8988T (cell line): ENCODE results near the gene FARS2.
"Not testable (repeated sequence)": the region's sequence is repeated elsewhere in the genome, so short reads cannot be mapped to it uniquely, and the experiment has no call there.

Experiments
- DNase-seq: peaks from one replicate; pipeline ENCODE4 v3.0.0; 2011

FARS2 gene

DNA sequence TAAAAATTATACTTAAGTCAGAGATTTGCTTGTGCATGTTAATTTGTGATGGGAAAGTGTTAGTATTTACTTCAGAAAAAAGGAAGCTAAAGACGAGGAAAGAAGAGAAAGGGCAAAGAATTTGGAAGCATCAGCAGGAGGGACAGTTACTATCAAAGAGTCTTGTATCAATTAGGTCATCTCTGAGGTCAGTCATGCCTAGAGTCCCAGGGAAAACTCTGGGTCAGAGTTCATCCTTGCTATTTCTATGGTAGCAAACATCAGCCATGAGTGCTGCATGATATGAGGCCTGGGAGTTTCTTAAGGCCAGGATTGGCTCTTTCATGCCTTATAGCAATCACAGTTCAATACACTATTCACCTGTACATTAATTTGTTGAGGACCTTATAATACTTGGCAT, 292.9 kb downstream of the FARS2 start:
- no peak for DNase-seq

DNA sequence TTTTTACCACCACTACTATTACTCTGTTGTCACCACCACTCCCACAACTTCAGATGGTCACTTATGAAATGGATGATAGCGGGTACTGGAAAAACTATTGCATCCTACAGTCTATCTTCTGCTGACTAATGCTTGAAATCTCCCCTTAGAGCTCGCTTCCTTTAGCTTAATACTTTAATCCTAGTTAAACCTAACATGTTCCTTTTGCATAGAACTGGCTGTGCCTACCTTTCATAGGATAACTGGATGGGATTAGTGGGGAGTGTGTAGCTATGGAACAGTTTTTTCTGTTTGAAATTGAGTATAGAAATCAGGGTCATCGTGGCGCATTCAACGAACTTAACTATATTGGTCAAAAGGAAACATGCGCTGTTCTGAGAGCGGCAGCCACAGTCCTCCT, 294.7 kb downstream of the FARS2 start:
- no peak for DNase-seq

DNA sequence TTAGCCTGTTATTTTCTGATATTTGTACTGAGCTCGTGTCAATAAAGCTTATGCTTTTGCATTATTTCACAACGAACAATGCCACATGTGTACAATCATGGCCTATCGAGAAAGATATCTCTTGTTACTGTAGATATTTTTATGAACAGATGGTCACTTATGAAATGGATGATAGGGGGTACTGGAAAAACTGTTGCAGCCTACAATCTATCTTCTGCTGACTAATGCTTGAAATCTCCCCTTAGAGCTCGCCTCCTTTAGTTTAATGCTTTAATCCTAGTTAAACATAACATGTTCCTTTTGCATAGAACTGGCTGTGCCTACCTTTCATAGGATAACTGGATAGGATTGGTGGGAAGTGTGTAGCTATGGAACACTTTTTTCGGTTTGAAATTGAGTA, 296.2 kb downstream of the FARS2 start:
- DNase-seq, result no peak

DNA sequence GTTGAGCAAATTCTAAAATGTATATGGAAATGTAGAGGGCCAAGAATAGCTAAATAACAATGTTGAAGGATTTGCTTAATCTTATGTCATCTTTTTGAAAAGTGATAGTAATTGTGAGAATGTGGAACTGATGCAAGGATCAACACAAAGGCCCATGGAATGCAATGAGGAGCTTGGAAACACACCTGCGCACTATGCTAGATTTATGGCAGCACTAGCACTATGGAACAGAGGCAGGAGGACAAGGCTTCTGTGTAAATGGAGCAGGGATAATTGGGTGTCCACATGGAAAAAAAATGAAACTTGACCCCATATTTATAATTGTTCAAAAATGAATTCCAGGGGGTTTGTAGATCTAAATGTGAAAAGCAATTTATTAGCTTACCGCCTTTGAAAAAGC, 298.3 kb downstream of the FARS2 start:
- no peak for DNase-seq

DNA sequence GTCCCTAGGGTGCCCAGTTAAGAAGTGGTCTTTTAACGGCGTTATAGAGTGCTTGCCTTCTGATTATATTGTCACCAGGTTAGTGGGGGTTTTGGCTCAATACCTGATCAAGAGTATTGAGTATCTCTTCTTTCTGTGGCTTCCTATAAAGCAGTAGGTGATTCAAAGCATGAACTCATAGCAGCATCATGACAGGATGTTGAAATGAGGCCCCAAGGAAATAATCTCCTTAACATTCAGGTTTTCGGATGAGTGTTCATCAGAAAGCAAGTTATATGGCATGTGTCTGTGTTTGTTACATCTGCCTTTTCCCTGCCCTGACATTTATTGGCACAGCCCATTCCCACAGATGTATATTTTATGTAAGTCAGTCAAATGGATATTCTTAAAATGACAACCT, 301.0 kb downstream of the FARS2 start:
- no peak for DNase-seq

DNA sequence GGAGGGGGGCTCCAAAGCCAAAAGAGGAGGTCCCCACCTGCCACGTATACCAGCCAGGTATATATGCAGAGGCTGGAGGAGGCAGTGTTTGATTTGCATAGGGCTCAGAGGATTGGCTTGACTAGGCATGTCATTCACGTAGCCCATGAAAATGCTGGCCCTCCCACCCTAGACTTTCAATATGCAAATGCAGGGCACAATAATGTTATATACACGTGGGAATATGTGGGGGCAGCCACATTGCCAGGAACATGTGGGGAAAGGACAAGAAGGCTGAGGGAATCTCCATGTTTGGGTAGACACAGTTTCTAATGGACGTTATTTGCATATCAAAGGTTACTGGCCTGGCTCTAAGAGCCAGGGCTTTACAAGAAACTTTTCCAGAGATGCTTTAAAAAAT, 301.8 kb downstream of the FARS2 start:
- no peak for DNase-seq

DNA sequence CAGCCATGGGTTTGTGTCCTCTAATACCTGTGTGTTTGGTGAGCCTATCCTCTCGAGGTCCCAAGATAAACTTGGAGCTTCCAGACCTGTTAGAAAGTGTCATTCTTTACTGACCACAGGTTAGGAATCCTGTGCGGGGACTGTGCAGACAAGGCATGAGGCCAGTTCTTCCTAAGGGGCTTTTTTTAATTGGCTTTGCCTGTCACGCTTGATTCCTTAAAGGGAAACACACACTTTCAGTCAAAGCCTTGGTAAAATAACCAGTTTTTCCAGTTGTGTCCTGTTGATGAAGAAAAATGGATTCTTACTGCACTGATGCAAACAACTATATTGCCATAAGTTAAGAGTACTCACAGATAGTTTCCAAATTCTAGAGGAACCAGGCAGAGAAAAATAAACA, 303.4 kb downstream of the FARS2 start:
- not testable (repeated sequence) for DNase-seq

DNA sequence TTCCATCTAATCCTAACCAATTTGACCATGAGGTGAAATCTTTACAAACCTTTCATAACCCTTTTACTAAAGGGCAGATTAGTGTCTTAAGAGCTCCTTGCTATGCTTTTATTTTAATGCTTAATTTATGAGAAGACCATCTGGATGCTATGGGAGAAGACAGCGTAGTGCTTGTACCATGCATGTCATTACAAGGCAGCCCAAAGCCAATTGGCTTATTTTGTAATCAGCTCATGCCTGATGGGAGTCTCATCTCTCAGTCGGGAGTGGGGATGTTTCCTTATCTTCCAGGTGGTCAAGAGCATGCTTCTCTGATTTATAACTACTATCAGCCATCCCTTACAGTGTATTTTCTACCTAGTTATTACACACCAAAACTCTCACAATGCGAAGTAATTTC, 304.7 kb downstream of the FARS2 start:
- no peak for DNase-seq

DNA sequence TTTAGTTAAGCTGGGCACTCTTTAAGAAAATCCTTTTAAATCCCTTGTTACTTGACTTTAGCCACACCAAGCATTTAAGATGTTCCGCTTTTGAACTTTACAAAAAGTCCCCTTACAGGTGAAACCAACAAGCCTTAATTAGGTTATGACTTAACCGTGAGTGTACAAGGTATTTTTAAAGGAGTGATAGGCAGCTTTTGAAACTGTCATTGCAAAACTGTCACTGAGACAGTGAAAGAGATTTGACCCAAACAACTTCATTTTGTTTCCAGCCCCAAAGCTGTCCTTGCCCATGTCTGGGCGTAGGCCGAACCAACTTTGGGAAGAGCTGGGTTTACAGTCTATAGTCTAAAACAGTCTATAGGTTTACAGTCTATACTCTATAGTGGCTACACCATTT, 305.4 kb downstream of the FARS2 start:
- no peak for DNase-seq

DNA sequence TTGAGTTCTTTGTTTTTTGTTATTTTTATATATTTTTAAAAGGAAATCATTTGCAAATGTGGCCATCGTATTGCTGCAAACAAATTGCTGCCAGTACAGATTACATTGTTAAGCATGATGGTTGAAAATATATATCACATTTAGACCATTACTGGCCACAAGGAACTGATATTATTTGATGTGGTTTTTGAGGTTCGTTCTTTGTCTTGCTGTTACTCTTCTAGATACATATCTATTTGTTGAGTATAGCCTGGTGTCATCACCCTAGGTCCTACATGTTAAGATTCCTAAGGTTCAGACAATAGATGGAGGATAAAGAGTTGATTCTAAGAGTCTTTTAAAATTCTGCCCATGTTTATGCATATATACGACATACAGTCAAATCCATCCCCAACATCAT, 306.0 kb downstream of the FARS2 start:
- no peak for DNase-seq

DNA sequence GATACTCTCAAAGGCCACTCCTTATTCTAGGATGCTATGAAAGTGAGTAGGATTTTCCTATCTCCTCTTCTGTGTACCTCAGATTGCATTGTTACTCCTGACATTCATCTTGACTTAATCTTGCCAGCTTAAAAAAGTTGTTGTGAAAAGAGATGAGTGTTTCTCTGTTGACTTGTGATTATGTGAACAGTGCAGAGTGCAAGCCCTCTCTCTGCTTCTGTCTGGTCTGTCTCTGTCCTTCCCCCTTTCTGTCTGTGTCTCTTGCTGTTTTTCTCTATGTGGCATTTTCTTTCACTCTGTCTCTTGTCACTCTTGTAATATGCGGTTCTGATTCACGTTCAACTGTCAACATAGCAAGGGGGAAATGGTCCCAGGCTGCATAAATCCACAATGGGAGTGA, 306.6 kb downstream of the FARS2 start:
- DNase-seq, result no peak

DNA sequence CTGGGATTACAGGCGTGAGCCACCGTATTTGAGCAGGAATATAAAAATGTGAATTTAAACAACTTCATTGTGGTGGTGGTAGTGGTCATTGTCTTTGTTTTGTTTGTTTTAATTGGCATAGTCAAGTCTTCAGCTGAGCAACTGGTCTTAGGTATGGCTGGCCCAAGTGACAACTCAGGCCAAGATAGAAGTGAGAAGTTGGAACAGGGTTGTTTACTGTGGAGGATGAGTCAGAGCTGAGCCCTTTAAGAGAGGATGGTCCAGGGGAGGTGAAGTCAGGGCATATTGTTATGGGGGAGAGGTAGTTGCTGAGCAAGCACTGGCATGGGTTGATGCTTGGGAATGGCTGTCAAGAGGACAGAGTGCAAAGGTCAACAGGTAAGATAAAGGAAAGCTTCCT, 308.2 kb downstream of the FARS2 start:
- DNase-seq, result no peak

DNA sequence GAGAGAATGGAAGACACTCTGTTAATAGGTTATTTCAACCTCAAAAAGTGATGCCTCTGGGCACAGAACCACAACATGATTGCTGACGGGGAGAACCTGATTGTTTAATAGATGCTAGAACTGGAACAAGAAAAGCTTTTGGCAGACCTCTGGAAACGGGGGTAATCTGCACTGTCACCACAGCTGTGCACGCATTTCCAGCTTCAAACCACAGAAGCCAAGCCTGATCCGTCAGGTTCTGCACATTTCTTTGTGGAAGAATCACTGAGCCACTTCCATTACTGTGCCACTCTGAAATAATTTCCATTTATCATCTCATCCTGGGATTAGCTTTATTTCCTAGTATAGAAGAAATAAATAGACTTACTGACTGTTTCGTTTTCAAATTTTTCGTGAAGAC, 309.3 kb downstream of the FARS2 start:
- DNase-seq, result no peak

DNA sequence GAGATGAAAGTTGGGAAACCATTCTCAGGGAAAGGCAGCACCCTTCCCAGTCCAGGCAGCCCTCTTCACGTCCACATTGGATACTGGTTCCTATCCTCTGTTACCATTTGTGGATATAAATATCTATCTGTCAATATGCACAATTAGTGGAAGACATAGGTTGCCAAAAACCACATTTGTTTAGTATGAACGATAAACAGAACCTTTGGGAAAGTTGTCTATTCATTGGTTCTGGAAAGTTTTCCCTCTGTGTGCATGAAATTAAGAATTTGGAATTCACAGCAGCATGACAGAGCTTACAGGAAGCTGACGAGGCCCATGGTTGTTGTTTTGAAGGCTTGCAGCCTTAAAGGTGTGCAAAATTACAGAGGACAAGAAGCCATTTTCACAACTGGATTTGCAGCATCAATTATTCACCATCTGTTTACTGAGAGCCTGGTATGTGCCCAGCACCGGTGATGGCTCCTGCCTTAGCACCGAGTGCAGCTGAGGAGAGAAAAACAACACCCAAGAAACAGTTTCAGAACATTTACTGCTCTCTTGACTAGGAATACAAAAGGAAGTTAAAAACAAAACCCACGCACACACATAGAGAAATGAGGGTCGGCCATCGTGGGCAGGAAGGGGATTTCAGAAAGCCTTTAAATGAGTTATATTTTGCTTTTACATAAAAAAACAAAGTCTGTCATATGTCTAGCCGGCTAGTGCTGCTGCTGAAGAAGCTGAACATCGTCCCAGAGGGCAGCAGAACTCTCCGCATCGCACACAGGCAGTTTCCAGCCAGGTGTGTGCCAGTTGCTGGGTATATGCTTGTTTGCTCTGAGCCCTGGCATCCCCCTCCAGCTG, 319.6 kb downstream of the FARS2 start:
- DNase-seq, result no peak

DNA sequence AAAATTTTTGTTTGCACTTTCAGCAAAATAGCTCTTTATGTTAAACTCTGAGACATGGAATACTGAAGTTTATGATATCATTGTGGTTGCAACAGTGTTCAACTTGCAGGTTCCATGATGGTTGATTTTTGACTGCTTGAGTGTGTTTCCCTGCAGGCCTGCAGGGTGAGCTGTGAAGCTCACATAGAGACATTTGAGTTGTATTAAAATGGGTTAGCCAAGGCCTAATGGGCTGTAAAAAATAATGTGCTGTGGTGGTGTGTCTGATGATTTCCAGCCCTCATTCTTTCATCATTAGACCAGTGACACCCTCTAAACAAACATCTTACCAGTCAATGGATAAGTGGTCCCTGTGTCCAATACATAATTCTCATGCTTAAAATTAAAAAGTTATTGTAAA, 321.4 kb downstream of the FARS2 start:
- DNase-seq, result no peak

DNA sequence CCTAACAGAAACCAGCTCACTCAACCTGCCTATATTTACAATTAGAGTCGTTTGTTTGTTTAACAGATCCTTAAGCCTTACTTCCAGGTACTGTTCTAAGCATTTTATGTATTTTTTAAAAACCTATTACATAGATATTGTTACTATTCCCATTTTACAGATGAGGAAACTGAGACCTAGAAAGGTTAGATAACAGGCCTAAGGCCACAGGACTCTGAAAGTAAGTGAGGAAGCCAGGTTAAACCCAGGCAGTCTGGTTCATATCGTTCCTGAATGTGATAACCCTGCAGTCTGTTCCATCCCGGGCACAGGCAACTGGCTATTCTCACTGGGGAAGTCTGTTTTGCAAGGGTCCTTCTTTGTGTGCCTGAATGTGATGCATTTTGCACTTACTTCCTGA, 322.2 kb downstream of the FARS2 start:
- no peak for DNase-seq

DNA sequence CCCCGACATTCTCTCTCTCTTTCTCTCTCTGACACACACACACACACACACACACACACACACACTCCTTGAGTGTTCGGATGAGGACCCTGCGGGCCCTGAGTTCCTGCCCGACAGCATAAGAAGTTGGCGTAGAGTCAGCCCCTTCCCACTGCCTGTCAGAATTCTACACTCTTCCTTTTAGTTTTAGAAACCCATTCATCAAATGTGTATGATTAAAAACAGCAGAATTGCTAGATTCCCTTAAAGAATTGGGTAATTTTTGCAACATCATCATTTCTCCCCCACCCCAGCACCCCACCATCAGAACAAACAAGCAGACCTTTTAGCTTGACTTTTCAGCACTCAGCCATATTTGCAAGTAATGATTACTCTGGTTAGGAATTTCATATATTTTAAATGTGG, 322.8 kb downstream of the FARS2 start:
- DNase-seq, result no peak

DNA sequence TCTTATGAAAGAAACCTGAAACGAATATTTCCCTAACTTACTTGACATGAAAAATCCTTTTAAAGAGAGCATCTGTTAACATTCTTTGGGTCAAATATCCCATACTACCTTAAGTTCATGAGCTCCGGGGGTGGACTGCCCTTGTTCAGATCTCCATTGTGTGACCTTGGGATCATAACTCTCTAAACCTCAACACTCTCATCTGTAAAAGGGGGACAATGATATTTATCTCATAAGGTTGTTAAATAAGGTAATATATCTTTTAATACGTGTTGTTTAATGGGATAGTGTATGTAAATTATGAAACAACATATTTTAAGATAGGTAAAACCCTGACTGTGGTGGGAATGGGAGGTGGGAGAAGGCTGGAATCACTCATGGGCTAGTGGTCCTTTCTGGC, 326.3 kb downstream of the FARS2 start:
- DNase-seq, result no peak

DNA sequence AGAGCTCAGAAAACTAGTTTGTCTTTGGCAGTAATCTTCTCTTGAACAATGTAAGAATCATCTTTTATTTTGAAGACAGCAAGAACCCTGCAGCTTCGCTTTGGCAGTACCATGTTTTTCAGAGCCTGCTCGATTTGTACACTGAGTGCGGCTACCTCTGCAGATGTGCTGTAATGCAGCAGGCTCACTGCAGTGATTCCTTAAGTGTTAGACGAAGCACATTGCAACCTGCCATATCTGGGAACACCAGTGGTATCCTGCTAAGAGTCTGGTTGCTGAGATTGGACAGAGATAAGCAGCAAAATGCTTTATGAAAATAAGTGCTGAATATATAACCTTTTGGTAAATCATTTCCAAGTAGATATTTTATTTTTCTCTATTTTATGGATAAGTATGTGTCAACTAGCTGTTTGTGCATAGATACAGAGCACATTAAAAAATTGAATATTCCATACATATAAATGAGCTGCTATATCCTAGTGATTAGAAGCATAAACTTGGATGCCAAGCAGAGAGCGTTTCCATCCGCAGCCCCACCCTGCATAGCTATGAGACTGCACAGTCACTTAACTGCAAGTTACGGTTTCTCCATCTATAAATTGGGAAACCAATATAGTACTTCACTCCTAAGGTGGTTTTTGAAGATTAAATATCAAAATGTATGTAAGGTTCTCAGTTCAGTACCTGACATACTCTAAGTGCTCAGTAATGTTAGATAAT, 328.3 kb downstream of the FARS2 start:
- no peak for DNase-seq

DNA sequence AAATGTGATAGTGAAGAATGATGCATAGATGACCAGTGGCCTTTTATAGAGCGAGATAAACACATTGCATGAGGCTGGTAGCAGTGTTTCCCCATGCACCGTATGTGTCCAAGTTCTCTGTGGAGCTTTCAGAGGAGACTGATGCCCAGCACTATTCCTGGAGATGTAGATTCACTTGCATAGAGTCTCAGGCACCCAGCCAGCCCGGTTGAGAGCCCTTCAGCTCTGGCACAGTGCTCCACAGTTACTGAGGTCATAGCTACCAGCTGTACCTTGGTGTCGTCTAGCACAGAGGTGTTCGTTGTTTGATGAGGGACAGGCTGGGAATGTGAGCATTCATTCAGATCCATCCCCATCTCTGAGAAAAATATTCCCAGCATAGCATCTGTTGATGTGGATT, 328.9 kb downstream of the FARS2 start:
- DNase-seq, result no peak

DNA sequence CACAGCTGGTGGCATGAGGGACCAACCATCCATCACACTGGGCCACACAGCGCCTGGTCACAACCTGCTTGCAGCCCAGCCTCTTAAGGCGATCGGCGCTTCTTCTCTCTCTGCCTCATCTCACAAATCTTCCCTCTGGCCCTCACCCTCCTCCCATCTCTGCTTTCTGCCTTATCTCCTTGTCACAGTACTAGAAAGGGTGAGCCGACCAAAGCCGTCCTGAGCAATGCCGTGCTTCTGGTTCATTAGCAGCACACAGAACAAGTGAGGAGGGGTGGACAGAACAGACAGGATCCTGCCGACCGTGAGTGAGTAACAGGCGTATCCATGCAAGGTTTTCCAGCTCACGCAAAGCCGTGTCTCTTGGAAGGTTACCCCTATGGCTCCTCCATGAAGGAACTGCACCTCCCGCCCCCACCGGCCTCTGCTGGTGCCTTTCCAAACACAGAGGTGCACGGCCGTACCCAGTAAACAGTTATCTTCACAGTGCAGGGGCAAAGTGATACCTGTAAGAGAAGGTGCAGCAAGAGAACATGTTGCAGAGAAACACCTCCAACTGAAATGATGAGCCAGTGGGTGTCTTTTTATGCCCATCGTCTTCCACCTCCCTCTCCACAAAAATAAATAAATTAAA, 331.7 kb downstream of the FARS2 start:
- DNase-seq, result no peak

DNA sequence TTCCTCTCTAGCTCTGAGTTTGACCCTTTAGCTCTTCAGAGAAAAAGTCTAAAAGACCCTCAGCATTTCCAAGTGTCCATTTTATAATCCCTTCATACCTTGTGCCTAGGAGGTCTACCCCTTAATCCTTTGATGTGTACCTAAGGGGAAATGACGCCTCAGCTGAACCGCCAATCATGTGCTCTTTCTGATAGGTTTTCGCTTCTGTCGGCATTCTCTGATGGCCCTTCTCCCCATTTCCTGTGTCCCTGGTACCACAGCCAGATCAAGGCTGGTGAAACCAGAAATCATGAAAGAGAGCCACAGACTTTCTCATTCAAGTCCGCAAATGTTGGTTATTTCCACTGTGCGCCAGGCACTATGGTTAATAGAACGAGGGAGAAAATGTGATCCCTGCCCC, 333.9 kb downstream of the FARS2 start:
- no peak for DNase-seq

DNA sequence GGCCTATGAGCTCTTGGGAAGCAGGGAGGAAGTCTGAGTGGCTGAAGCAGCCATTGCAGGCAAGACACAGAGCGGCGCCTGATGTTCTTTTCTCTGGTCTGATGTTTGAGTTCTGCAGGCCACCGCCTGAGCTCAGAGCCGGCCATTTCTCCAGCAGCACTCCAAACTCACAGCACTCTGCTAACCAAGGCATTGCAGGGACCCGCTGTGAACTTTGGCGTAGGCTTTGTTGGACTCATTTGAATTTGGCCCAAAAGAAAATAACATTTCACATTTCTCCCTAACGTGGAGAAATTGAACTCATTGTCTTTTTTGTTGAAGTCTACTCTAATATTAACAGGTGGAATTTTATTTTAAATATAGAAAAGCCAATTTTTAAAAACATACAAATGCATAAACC, 336.1 kb downstream of the FARS2 start:
- no peak for DNase-seq

DNA sequence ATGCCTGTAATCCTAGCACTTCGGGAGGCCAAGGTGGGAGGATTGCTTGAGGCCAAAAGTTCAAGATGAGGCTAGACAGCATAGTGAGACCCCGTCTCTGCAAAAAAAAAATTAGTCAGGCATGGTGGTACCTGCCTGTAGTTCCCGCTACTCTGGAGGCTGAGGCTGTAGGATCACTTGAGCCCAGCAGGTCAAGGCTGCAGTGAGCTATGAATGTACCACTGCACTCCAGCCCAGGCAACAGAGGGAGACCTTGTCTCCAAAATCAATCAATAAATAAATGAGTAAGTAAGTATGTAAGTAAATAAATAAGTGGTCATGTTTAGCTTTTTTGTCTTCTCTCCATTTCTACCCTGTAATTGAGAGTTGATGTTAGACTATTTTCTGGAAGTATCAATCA, 336.8 kb downstream of the FARS2 start:
- DNase-seq, result no peak
